Stimulated activated CD4-positive, alpha-beta T cell treated with anti-CD3 and anti-CD28 coated beads, Interleukin-1b, Interleukin-23, amount 100 ng/mL, for 1 hour (primary cell): ENCODE measurements around the gene TMEM184A.

Experiments
- DNase-seq, 2 donors: peaks; one replicate each; pipeline ENCODE4 v3.0.0-alpha.2; 2020; ENCODE audit warnings: low read depth in 2 of 2

Gene TMEM184A

DNA sequence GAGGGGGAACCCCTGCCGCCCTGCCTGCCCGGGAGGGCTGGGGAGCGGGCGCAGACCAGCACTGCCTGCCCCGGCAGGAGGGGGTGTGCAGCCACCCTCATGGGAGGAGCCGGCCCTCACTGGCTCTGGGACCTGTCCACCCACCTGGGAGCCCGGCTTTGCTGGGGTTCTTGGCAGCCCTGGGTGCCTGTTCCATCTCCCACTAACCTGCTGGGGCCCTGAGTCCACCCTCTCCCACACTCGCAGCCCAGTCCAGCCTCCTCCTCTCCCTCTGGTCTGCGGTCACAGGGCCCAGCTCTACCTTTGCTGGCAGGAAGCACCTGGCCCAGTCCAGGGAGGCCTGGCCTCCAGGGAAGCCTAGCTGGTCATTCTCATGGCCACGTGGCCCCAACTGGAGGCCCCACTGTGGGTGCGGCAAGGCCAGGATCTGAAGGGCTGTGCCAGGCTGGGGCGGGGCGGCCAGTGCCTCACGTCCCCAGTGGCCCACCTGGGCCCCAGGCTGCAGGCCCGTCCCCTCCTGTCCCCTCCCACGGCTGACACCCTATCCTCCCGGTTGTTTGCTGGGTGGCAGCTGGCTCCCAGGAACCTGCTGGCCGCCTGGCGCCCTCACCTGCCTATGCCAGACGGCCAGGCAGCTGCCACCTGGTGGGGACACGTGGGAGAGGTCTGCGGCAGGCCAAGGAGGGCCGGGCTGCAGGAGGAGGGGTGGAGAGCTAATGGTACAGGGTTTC lies at the start of gene TMEM184A:
Gene TMEM184A (minus strand): TSS at position 393 of the 731 bp plus-strand sequence. CDS start 721 bp downstream, outside the sequence.
- no peak for DNase-seq

DNA sequence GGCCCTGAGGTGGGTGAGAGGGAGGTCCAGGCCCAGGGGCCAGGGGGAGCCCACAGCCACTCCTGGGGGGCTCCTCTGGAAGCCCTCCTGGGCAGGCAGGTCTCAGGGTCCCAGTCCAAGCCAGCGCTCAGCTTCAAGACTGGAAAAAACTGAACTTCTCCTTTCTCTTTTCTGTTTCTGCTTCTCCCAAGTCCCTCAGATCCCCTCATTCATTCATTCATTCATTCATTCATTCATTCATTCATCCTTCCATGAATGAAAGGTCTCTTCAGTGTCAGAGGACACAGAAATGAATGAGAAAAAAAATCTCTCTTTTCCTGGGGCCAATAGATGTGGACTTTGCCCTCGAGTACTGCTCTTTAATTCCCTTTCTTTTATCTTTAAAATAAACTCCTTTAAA lies 48.4 kb upstream of the TMEM184A start:
- no peak for DNase-seq

DNA sequence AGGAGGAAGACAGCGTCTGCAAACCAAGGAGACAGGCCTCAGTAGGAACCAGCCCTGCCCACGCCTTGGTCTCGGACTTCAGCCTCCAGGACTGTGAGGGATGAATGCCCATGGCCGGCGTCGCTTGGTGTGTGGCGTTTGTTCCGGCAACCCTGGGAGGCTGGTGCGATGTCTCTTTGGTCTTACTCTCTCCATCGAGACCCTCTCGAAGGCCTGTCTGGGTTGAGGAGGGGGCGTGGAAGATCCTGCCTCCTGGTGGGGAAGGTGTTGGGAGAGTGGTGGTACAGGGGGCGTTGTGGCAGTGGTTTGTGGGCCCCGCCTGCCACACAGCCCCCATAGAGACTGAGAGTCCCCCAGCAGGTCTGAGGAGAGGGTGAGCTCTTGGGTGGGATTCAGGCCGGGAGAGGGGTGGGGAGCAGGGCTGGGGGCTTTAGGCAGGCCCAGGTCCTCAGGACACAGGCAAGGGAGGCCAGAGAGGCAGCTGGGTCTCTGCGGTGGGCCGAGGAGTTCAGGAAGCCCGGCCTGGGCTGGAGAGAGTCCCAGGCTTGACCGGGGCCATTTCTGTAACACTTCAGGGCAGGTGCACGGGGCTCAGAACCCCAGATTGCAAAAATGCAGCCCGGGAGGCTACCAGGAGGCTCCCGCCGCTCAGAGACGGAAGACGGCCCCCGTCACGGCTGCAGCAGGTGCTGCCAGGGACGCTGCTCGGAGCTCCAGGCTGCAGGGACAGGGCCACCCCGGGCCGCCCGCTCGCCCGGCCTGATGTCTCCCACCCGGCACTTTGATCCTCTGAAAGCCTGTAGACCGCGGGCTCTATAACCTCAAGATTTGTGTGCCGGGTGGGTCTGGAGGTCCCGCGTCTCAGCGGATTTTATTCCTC lies 47.6 kb upstream of the TMEM184A start:
- DNase-seq = no peak

DNA sequence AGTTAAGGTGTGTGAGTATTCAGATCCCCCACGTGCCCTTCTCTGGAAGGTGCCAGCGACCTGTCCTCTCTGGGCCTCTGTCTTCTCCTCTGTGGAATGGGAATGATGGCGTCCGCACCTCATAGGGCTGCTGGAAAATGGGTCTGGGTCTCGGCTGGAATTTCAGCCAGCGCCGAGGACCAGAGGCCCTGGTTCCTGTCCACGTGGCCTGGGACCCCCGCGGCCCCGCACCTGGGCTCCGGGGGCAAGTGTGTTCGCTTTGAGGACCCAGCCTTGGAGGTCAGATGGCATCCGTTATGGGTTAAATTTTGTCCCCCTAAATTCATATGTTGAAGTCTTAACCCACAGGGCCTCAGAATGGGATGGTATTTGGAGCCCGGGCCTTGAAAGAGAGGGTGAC lies 46.4 kb upstream of the TMEM184A start:
- no peak for DNase-seq

GRCh38 chr7:1601956-1602355 lies 46.0 kb upstream of the TMEM184A start:
- no peak for DNase-seq

DNA sequence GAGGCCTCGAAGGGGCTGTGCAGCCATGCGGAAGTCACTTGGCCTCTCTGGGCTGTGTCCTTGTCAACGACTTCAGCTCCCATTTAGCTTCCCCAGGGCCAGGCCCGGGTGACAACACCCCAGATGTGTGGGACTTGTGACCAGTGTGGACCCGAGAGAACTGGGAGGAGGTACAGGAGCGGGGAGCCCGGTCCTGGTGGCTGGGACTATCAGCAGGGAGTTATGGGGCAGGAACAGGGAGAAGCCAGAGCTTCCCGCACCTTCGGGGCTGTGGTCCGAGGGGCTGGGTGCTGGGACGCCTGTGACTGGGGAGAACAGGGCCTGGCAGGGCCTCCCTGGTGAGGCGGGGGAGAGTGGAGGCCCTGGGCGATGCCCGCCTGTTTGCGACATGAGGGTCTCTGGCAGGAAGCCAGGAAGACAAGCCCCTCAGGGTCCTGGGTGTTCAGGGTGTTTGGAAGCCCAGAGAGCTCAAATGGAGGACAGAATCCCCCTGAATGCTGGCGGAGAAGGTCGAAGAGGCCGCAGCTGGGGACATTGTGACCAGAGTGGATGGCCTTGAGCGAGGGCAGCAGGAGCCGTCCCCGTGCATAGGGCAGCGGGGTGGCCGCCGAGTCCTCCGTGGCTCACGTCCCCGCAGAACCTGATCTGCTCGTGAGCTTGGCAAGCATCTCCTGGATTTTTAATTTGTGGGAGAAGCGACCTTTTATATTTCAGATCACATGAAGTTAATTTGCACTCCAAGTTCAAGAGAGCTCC lies 43.8 kb upstream of the TMEM184A start:
- no peak for DNase-seq

GRCh38 chr7:1598961-1599639 lies 43.1 kb upstream of the TMEM184A start:
- no peak for DNase-seq

DNA sequence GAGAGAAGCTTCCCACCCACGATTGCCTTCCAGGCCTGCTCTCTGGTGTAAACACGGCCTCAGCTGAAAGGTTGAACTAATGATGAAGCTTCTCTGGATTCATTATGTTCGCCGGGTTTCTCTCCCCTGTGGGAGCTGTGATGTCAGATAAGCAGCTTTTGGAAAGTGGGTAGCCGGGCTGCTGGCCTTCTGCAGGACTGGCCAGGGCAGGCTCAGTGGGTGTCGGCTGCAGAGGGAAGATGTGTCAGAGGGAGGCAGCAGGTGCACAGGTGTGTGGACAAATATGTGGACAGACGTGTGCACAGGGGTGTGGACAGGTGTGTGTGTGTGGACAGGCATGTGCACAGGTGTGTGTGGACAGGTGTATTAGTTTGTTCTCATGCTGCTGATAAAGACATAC lies 42.3 kb upstream of the TMEM184A start:
- no peak for DNase-seq

DNA sequence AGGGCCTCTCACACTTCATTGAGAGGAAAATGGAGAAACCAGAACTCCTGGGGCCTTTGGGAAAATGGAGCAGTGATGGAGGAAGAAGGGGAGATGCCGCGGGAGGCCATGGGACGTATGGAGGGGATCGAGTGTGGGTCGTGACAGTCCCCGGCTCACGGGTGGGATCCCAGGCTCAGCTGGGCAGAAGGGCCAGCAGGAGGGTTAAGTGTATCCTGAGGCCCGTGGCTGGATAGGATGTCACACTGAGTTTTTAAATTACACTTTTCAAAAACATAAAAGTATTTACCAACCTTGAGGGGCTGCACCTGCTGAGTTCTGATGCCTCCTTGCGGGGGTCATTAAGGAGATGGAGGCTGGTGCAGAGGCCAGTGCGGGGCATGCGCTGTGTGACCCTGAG lies 41.8 kb upstream of the TMEM184A start:
- DNase-seq = no peak

GRCh38 chr7:1597066-1597760 lies 41.2 kb upstream of the TMEM184A start:
- no peak for DNase-seq

DNA sequence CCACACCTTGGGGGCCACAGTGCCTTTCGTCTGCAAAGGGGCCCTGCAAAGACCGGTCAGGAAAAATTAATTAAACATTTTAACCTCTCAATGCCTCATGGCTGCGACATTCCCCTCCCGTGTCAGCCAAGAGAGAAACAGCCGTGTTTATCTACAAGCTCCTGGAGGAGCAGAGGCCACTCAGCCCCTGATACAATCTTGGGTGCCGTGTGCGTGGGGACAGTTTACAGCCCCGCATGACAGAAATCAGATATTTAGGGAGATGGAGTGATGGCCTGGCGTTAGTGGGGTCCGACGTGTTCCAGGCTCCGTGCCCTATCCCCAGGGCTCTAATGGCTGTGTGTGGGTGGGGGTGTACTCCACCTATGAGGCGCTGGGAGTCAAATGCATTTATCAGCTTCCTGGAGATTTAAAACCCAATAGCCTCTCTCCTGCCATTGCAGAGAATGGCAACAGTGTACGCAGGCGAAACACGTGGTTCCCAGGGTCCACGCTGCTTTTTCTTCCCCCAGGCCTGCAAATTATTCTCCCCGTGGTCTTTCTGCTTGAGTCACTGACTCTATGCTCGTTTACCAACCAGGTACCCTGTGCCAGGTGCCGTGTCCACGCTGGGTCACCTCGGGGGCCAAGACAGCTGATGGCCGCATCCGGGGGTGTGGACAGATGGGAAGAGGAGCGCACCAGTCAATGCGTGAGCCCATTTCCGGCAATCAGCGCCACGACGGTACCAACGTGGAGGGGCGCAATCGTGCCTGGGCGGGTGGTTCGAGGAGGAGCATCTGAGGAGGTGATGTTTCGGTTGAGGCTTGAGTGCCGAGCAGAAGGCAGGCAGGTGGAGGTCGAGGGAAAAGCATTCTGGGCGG lies 40.4 kb upstream of the TMEM184A start:
- no peak for DNase-seq

DNA sequence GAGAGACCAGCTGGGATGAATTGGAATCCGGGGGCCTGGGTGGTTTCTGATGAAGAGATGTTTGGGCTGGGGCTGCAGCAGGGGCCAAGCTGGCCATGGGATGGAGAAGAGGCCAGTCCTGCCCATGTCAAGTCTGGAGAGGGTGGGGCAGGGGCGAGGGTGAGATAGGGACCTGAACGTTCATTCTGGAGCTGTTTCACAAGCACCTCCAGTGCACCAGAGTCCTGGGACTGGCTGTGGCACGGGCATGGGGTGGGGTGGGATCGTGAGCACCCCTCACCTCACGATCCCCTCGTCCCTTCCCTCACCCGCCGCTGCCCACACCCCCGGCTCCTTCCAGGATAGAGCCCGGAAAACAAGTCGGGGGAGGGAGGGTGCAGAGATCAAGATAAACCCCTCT lies 39.6 kb upstream of the TMEM184A start:
- DNase-seq = no peak

GRCh38 chr7:1595027-1595426 lies 39.0 kb upstream of the TMEM184A start:
- no peak for DNase-seq

GRCh38 chr7:1593904-1594421 lies 38.0 kb upstream of the TMEM184A start:
- no peak for DNase-seq

DNA sequence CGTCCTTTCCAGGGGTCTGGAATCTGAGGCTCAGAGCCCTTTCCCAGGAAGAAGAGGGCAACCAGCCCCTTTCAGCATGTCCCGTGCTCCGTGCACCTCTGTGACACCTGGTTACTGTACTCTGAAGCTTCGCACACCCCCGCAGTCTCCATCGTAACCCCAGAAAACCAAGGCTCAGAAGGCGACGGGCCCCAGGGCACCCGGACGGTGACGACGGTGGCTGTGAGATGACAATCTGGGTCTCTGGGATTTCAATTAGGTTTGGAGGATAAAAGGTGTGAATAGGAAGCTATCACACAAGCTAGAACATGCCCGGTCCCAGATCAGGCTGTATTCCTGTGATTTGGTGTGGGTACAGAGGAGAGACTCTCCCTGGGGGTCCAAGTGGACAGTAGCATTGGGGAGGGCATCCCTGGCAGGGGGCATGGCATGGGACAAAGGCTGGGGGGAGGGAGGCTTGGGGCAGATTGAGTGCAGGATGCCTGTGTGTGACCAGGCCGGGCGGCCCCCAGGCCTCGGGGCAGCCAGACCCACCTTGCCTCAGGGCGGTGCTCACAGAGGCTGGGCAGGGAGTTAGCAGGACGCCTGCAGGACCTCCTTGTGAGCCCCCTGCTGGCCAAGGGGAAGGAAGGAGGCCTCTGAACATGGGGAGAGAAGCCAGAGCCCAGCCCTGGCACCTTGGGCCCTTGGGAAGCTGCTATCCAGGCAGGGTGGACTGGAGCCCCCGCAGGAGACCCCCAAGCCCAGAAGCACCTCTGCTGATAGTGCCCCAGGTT lies 37.3 kb upstream of the TMEM184A start:
- no peak for DNase-seq

- DNase-seq = no peak
These were observed 36.4 kb upstream of the TMEM184A start for GRCh38 chr7:1592299-1592871.

GRCh38 chr7:1591876-1592275 lies 35.9 kb upstream of the TMEM184A start:
- DNase-seq = no peak

DNA sequence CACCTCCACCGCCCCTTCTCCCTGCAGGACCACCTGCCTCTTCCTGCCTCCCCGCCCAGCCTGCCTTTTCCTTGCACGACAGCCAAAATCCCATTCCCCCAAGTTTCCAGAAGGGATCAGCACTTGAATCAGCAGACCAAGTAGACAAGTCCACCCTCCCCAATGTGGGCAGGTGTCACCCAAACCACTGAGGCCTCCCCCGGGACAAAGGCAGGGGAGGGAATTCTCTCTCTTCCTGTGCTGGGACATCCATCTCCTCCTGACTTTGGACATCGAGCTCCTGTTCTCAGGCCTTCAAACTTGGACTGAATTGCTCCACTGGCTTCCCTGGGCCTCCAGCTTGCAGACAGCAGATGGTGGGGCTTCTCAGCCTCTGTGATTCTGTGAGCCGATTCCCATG lies 35.4 kb upstream of the TMEM184A start:
- DNase-seq = no peak

DNA sequence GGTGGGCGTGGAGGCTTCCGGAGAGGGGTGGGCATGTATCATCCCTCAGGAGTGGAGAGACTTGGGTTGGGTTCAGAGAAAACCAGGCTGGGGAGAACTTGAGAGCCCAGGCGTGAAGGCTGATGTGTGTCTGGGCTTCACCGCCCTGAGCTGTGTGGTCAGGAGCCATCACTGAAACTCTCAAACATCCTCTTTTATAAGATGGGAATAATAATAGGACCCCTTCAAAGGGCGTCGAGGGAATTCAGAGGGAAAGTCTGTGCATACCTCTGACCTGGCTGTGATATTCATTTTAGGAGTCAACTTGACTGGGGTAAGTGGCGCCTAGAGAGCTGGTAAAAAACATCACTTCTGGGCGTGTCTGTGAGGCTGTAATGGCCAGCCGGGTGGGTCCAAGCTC lies 34.9 kb upstream of the TMEM184A start:
- no peak for DNase-seq
